H1 (cell line): ENCODE measurements around the gene ELFN1. TPM values are rescaled to one million over a fixed set of nuclear protein-coding genes. Genes with fewer than 3 reads are reported as not detected.

ENCODE experiments used
- CTCF ChIA-PET: fragments of 300-600 bp; sonication (Branson Sonifier 250); formaldehyde crosslinking; loops from one replicate; lab custom pipeline; 2021; ENCODE audit not compliant: partially characterized antibody; lab: Charles Lee
- POLR2A ChIA-PET: fragments of 300-600 bp; sonication (Branson Sonifier 250); formaldehyde crosslinking; loops from one replicate; lab custom pipeline; 2021; ENCODE audit warnings: inconsistent platforms; ENCODE audit not compliant: partially characterized antibody; lab: Charles Lee
- DNase-seq, 2 experiments: peaks; one replicate each; pipeline versions ENCODE4 v3.0.0 to v3.0.0-alpha.2; 2010 to 2022; ENCODE audit warnings: low spot score in 2 of 2, low read depth in 1 of 2, mixed read lengths in 1 of 2
- FAIRE-seq: peaks from 2 replicates; lab custom pipeline; 2011; peaks lifted over from hg19 to GRCh38; lab: Jason Lieb, UNC
- H2AFZ ChIP-seq: 2 replicates; pipeline ENCODE4 v1.8.1; 2012; ENCODE audit warnings: low read length, inconsistent platforms
- H2AK5ac ChIP-seq: 2 replicates; pipeline ENCODE4 v1.6.1; 2013; ENCODE audit warnings: low read depth, low read length
- H2BK120ac ChIP-seq: replicated peaks from 2 replicates; pipeline ENCODE3; 2013; ENCODE audit warnings: low read depth, low read length, inconsistent platforms
- H2BK12ac ChIP-seq: 2 replicates; pipeline ENCODE4 v1.6.1; 2013; ENCODE audit warnings: low read depth, low read length
- H2BK15ac ChIP-seq: 2 replicates; pipeline ENCODE4 v1.6.1; 2013; ENCODE audit warnings: low read length
- H2BK20ac ChIP-seq: 2 replicates; pipeline ENCODE4 v1.6.1; 2013; ENCODE audit warnings: low read length
- H2BK5ac ChIP-seq: 2 replicates; pipeline ENCODE4 v1.6.1; 2013; ENCODE audit warnings: low read depth, low read length
- H3K14ac ChIP-seq: 2 replicates; pipeline ENCODE4 v1.6.1; 2013; ENCODE audit warnings: inconsistent platforms; ENCODE audit not compliant: insufficient read length
- H3K18ac ChIP-seq: 2 replicates; pipeline ENCODE4 v1.6.1; 2013; ENCODE audit warnings: low read length; ENCODE audit errors: extremely low read depth
- H3K23ac ChIP-seq: 2 replicates; pipeline ENCODE4 v1.6.1; 2013; ENCODE audit warnings: inconsistent platforms; ENCODE audit not compliant: insufficient read length
- H3K23me2 ChIP-seq: 2 replicates; pipeline ENCODE4 v1.6.1; 2013; ENCODE audit warnings: low read depth, low read length
- H3K27ac ChIP-seq: 2 replicates; pipeline ENCODE4 v1.6.1; 2011; ENCODE audit warnings: low read depth, low read length, inconsistent platforms
- H3K27me3 ChIP-seq, 4 experiments: replicated peaks in 1 of 4; 1 replicate in 1 of 4; 2 replicates in 3 of 4; pipeline versions ENCODE4 v1.6.1 to v1.8.1; 2011 to 2013; ENCODE audit warnings: low read length in 3 of 4, mild to moderate bottlenecking in 3 of 4, inconsistent platforms in 2 of 4, mixed read lengths in 2 of 4, moderate library complexity in 1 of 4; ENCODE audit not compliant: control insufficient read depth in 3 of 4, insufficient read depth in 3 of 4; ENCODE audit errors: extremely low read depth in 1 of 4
- H3K36me3 ChIP-seq, 4 experiments: 2 replicates each; pipeline versions ENCODE4 v1.6.1 to v1.8.1; 2011 to 2013; ENCODE audit warnings: mild to moderate bottlenecking in 4 of 4, low read length in 3 of 4, moderate library complexity in 2 of 4, control low read depth in 1 of 4, inconsistent platforms in 1 of 4; ENCODE audit not compliant: insufficient read depth in 4 of 4, control insufficient read depth in 2 of 4
- H3K4ac ChIP-seq: replicated peaks from 2 replicates; pipeline ENCODE3; 2013; ENCODE audit warnings: low read length, low read depth, mixed read lengths, inconsistent platforms; ENCODE audit not compliant: insufficient read length
- H3K4me1 ChIP-seq, 4 experiments: replicated peaks in 1 of 4; 1 replicate in 1 of 4; 2 replicates in 3 of 4; pipeline versions ENCODE4 v1.6.1 to v1.8.1; 2011 to 2013; ENCODE audit warnings: low read length in 3 of 4, inconsistent platforms in 2 of 4, mixed read lengths in 1 of 4; ENCODE audit not compliant: insufficient read depth in 4 of 4, control insufficient read depth in 3 of 4
- H3K4me2 ChIP-seq, 2 experiments: 2 replicates each; pipeline versions ENCODE4 v1.6.1 to v1.8.1; 2011 to 2013; ENCODE audit warnings: low read depth in 2 of 2, low read length in 2 of 2, control low read depth in 1 of 2, inconsistent platforms in 1 of 2, mild to moderate bottlenecking in 1 of 2; ENCODE audit not compliant: insufficient read depth in 1 of 2
- H3K4me3 ChIP-seq, 4 experiments: fragments of 200-600, 300-600 bp in 1 of 4; sonication (generic), shearing (Covaris generic), sonication (Bioruptor Twin) in 1 of 4; 2 replicates each; pipeline versions ENCODE4 v1.5.1 to v1.8.1; 2011 to 2016; ENCODE audit warnings: low read length in 4 of 4, low read depth in 3 of 4, control low read depth in 2 of 4, inconsistent platforms in 2 of 4, mild to moderate bottlenecking in 2 of 4, mixed read lengths in 1 of 4, moderate library complexity in 1 of 4; ENCODE audit not compliant: insufficient read depth in 2 of 4; ENCODE audit errors: extremely low read depth in 1 of 4
- H3K56ac ChIP-seq: replicated peaks from 2 replicates; pipeline ENCODE3; 2013; ENCODE audit warnings: low read depth, mild to moderate bottlenecking, mixed read lengths, low read length, inconsistent platforms; ENCODE audit not compliant: insufficient read length
- H3K79me1 ChIP-seq: 2 replicates; pipeline ENCODE4 v1.6.1; 2013; ENCODE audit warnings: low read depth, low read length, control low read depth
- H3K79me2 ChIP-seq, 2 experiments: 2 replicates each; pipeline versions ENCODE4 v1.6.1 to v1.8.1; 2012 to 2013; ENCODE audit warnings: low read length in 2 of 2, mild to moderate bottlenecking in 2 of 2, inconsistent platforms in 1 of 2; ENCODE audit not compliant: insufficient read depth in 2 of 2, control insufficient read depth in 1 of 2
- H3K9ac ChIP-seq, 4 experiments: replicated peaks in 1 of 4; 1 replicate in 1 of 4; 2 replicates in 3 of 4; pipeline versions ENCODE4 v1.6.1 to v1.8.1; 2011 to 2013; ENCODE audit warnings: low read depth in 3 of 4, low read length in 3 of 4, control low read depth in 2 of 4, mild to moderate bottlenecking in 2 of 4, moderate library complexity in 2 of 4, inconsistent platforms in 1 of 4; ENCODE audit errors: extremely low read depth in 1 of 4
- H3K9me3 ChIP-seq, 2 experiments: 2 replicates each; pipeline versions ENCODE4 v1.6.1 to v1.8.1; 2012 to 2013; ENCODE audit warnings: mild to moderate bottlenecking in 2 of 2, moderate library complexity in 2 of 2, control low read depth in 1 of 2, inconsistent platforms in 1 of 2, low read depth in 1 of 2, low read length in 1 of 2, mixed read lengths in 1 of 2; ENCODE audit not compliant: insufficient read depth in 2 of 2
- H4K20me1 ChIP-seq, 2 experiments: replicated peaks in 1 of 2; 2 replicates each; pipeline versions ENCODE3 to v1.8.1; 2011 to 2013; ENCODE audit warnings: inconsistent platforms in 2 of 2, low read length in 2 of 2, mild to moderate bottlenecking in 1 of 2; ENCODE audit not compliant: insufficient read depth in 2 of 2, control insufficient read depth in 1 of 2
- H4K5ac ChIP-seq: 2 replicates; pipeline ENCODE4 v1.6.1; 2013; ENCODE audit warnings: low read length, low read depth, mixed read lengths, inconsistent platforms; ENCODE audit not compliant: insufficient read length
- H4K8ac ChIP-seq: 2 replicates; pipeline ENCODE4 v1.8.0; 2013; ENCODE audit warnings: mild to moderate bottlenecking, moderate library complexity, low read length, inconsistent platforms; ENCODE audit not compliant: insufficient read depth; ENCODE audit errors: extremely low read depth
- H4K91ac ChIP-seq: replicated peaks from 2 replicates; pipeline ENCODE3; 2013; ENCODE audit warnings: low read length, mixed read lengths, inconsistent platforms; ENCODE audit not compliant: insufficient read length
- BRCA1 ChIP-seq: IDR thresholded peaks from 2 replicates; pipeline ENCODE4 v1.6.1; 2012; ENCODE audit warnings: low read depth, low read length, improper control_type of control experiment
- CREB1 ChIP-seq: IDR thresholded peaks from 2 replicates; pipeline ENCODE4 v1.6.1; 2012; ENCODE audit warnings: inconsistent platforms
- GABPA ChIP-seq: IDR thresholded peaks from 2 replicates; pipeline ENCODE4 v1.6.1; 2011; ENCODE audit warnings: mild to moderate bottlenecking, low read length, moderate library complexity, borderline replicate concordance; ENCODE audit not compliant: insufficient read depth
- POU5F1 ChIP-seq: IDR thresholded peaks from 2 replicates; pipeline ENCODE4 v1.6.1; 2011; ENCODE audit warnings: low read depth, mild to moderate bottlenecking, low read length, moderate library complexity
- RAD21 ChIP-seq, 2 experiments: IDR thresholded peaks in 1 of 2; conservative IDR thresholded peaks in 1 of 2; 2 replicates each; pipeline ENCODE4 v1.6.1; 2011; ENCODE audit warnings: low read depth in 2 of 2, low read length in 2 of 2, improper control_type of control experiment in 1 of 2, inconsistent platforms in 1 of 2, mild to moderate bottlenecking in 1 of 2, moderate library complexity in 1 of 2
- WGBS, 2 experiments: shearing (Covaris generic) in 1 of 2; methylation state at CpG; one replicate each; pipeline versions ENCODE4 v1.1.6 to v1.1.7; 2013 to 2015; ENCODE audit warnings: low lambda C conversion rate in 2 of 2, mixed read lengths in 2 of 2, inconsistent platforms in 1 of 2, low coverage in 1 of 2, missing lambda C conversion rate in 1 of 2; ENCODE audit not compliant: insufficient replicate concordance in 2 of 2, insufficient coverage in 1 of 2, insufficient read length in 1 of 2; ENCODE audit errors: extremely low coverage in 1 of 2, missing lambda C conversion rate in 1 of 2; 5-methylcytosine and 5-hydroxymethylcytosine counted together
- polyA plus RNA-seq, 7 experiments: library from polyadenylated mRNA; depleted of rRNA in 3 of 7; stranded (reverse) in 5 of 7; unstranded in 2 of 7; fragments of >200 nt in 5 of 7; fragments of 200-250 nt in 2 of 7; gene quantifications; 1 replicate in 5 of 7; 2 replicates in 1 of 7; 4 replicates in 1 of 7; pipeline versions ENCODE4 v1.2.1 to v1.2.3, GENCODE V29; 2011 to 2013; ENCODE audit warnings: missing spikeins in 2 of 7, mixed read lengths in 2 of 7
- total RNA-seq: library from RNA; stranded (reverse); fragmentation: NEBNext Ultra II Directional; extraction: Animal tissue kit (Norgen Biotek cat#: 25700); gene quantifications from 2 replicates; pipeline ENCODE4 v1.2.1, GENCODE V29; 2021

The ELFN1 gene
- total and polyA plus RNA-seq, 2 of the 8 experiments (the other 6 are each of a cell fraction or from before 2014, with no cell fraction given) = 2.0 to 4.5 TPM

GRCh38 chr7:1729183-1729582, 59.1 kb downstream of the ELFN1 start:
- Histone ChIP-seq H3K18ac (no peak overlapping the region), H4K5ac (no peak overlapping the region), H2BK20ac (no peak overlapping the region), H2AK5ac (no peak overlapping the region), H3K9ac (no peak overlapping the region), H4K91ac (no peak overlapping the region), H3K56ac (no peak overlapping the region), H3K27ac (no peak overlapping the region), H3K79me2 (no peaks in the 10 kb centered on the region), H3K23ac (no peak overlapping the region), H3K36me3 (no peaks in the 10 kb centered on the region), H2BK120ac (no peak overlapping the region), H3K4me1 (peaks cover 0 to 8% (median 5%) of the 10 kb centered on the region in 4 experiments; a peak in 5 of 7 replicates), H2BK5ac (no peak overlapping the region), H4K20me1 (peaks cover 0 to 2% of the 10 kb centered on the region in 2 experiments), H2BK12ac (no peak overlapping the region), H3K14ac (no peak overlapping the region), H3K9me3 (peaks cover 0 to 14% of the 10 kb centered on the region in 2 experiments; a peak in 3 of 4 replicates), H3K27me3 (no peaks in the 10 kb centered on the region), H3K4me2 (no peak overlapping the region), H2AFZ (no peak overlapping the region), H3K4me3 (no peak overlapping the region), H3K23me2 (peaks cover 1% of the 10 kb centered on the region; the same call in 1 of the 2 replicates), H4K8ac (no peak overlapping the region; the same call in 1 of the 2 replicates), H2BK15ac (no peak overlapping the region), H3K79me1 (no peaks in the 10 kb centered on the region), H3K4ac (no peak overlapping the region)
- WGBS, 2 experiments = 92% methylated on average over 8 of the region's 8 CpGs; no CpG with 5 or more reads in 1 of the 2 experiments
- ChIA-PET CTCF (interaction anchor here (0.6 to 1.5 kb wide), 6 partner anchors 8 to 150 kb away, joined by 3 to 5 read pairs (median 4); no protein-coding TSS in a partner anchor), POLR2A (no interaction called here)
- FAIRE-seq = no peak
- no peak for TF ChIP-seq POU5F1
- TF ChIP-seq CREB1 = no peak
- no peak for TF ChIP-seq RAD21 (IDR thresholded peaks at IDR 0.05 in 1 of 2, conservative IDR thresholded peaks at IDR 0.05 in 1 of 2; ENCODE audit: low read depth in 2 of 2, low read length in 2 of 2)
- TF ChIP-seq GABPA = no peak
- no peak for TF ChIP-seq BRCA1
- DNase-seq = no peak
